ENCODE results near the gene ARL8B. TPM values are rescaled to one million over a fixed set of nuclear protein-coding genes. Genes with fewer than 3 reads are reported as not detected.

ARL8B gene
- total and polyA plus RNA-seq, 9 of the 15 experiments (the other 6 are each of a cell fraction or from before 2014, with no cell fraction given): 28.5 to 99.4 (median 77.2) TPM

DNA sequence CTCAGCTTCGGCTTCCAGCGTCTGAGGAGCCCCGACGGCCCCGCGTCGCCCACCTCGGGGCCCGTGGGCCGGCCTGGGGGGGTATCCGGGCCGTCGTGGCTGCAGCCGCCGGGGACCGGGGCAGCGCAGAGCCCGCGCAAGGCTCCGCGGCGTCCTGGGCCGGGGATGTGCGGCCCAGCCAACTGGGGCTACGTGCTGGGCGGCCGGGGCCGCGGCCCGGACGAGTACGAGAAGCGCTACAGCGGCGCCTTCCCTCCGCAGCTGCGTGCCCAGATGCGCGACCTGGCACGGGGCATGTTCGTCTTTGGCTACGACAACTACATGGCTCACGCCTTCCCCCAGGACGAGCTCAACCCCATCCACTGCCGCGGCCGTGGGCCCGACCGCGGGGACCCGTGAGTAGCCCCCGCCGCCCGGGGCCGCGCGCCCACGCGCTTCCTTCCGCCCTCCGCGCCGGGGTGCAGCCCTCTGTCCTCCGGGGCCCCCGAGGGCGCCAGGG, 65.9 kb downstream of the ARL8B start (continued):
- TF ChIP-seq, protein P1, sequence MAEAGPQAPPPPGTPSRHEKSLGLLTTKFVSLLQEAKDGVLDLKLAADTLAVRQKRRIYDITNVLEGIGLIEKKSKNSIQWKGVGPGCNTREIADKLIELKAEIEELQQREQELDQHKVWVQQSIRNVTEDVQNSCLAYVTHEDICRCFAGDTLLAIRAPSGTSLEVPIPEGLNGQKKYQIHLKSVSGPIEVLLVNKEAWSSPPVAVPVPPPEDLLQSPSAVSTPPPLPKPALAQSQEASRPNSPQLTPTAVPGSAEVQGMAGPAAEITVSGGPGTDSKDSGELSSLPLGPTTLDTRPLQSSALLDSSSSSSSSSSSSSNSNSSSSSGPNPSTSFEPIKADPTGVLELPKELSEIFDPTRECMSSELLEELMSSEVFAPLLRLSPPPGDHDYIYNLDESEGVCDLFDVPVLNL (CRISPR knock-in tag; IDR thresholded peaks at IDR 0.05; ENCODE audit: low read depth): 0 out of 2 replicates have a peak, but pooled peaks have one; percentile 11
- TF ChIP-seq GTF2E2 (tag; IDR thresholded peaks at IDR 0.05) (peak; percentile 84; the same call in 1 of the 2 replicates), ZNF3 (CRISPR knock-in tag; IDR thresholded peaks at IDR 0.05) (no peak), TCF3 (CRISPR knock-in tag; IDR thresholded peaks at IDR 0.05) (no peak), NELFE (IDR thresholded peaks at IDR 0.05; ENCODE audit: insufficient read depth, insufficient read length) (no peak), PCBP1 (IDR thresholded peaks at IDR 0.05; ENCODE audit: low read depth, low read length, poor library complexity, severe bottlenecking) (peak; percentile 85), L3MBTL2 (IDR thresholded peaks at IDR 0.05) (no peak; the same call in 1 of the 2 replicates), GABPA (tag; conservative IDR thresholded peaks at IDR 0.05; ENCODE audit: low read depth) (peak; percentile 85), POLR2B (IDR thresholded peaks at IDR 0.05; ENCODE audit: low read depth, partially characterized antibody) (no peak), FOXM1 (IDR thresholded peaks at IDR 0.05; ENCODE audit: low read depth) (no peak), FOXM1 (CRISPR knock-in tag; IDR thresholded peaks at IDR 0.05; ENCODE audit: low read depth) (0 out of 2 replicates have a peak, but pooled peaks have one; percentile 47), ZNF175 (CRISPR knock-in tag; IDR thresholded peaks at IDR 0.05; ENCODE audit: low read depth) (no peak), ZNF217 (CRISPR knock-in tag; IDR thresholded peaks at IDR 0.05) (no peak), ZNF23 (CRISPR knock-in tag; IDR thresholded peaks at IDR 0.05) (no peak), GATAD2B (IDR thresholded peaks at IDR 0.05; ENCODE audit: borderline replicate concordance) (peak; percentile 76; the same call in 1 of the 2 replicates), TEAD4 (IDR thresholded peaks at IDR 0.05; ENCODE audit: low read length) (no peak), TEAD4 (CRISPR knock-in tag; IDR thresholded peaks at IDR 0.05; ENCODE audit: borderline replicate concordance) (peak; percentile 56; the same call in 1 of the 2 replicates)
- TF ChIP-seq, protein P2, sequence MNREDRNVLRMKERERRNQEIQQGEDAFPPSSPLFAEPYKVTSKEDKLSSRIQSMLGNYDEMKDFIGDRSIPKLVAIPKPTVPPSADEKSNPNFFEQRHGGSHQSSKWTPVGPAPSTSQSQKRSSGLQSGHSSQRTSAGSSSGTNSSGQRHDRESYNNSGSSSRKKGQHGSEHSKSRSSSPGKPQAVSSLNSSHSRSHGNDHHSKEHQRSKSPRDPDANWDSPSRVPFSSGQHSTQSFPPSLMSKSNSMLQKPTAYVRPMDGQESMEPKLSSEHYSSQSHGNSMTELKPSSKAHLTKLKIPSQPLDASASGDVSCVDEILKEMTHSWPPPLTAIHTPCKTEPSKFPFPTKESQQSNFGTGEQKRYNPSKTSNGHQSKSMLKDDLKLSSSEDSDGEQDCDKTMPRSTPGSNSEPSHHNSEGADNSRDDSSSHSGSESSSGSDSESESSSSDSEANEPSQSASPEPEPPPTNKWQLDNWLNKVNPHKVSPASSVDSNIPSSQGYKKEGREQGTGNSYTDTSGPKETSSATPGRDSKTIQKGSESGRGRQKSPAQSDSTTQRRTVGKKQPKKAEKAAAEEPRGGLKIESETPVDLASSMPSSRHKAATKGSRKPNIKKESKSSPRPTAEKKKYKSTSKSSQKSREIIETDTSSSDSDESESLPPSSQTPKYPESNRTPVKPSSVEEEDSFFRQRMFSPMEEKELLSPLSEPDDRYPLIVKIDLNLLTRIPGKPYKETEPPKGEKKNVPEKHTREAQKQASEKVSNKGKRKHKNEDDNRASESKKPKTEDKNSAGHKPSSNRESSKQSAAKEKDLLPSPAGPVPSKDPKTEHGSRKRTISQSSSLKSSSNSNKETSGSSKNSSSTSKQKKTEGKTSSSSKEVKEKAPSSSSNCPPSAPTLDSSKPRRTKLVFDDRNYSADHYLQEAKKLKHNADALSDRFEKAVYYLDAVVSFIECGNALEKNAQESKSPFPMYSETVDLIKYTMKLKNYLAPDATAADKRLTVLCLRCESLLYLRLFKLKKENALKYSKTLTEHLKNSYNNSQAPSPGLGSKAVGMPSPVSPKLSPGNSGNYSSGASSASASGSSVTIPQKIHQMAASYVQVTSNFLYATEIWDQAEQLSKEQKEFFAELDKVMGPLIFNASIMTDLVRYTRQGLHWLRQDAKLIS (CRISPR knock-in tag; IDR thresholded peaks at IDR 0.05): peak; percentile 80; the same call in 1 of the 2 replicates
- TF ChIP-seq, protein P3, sequence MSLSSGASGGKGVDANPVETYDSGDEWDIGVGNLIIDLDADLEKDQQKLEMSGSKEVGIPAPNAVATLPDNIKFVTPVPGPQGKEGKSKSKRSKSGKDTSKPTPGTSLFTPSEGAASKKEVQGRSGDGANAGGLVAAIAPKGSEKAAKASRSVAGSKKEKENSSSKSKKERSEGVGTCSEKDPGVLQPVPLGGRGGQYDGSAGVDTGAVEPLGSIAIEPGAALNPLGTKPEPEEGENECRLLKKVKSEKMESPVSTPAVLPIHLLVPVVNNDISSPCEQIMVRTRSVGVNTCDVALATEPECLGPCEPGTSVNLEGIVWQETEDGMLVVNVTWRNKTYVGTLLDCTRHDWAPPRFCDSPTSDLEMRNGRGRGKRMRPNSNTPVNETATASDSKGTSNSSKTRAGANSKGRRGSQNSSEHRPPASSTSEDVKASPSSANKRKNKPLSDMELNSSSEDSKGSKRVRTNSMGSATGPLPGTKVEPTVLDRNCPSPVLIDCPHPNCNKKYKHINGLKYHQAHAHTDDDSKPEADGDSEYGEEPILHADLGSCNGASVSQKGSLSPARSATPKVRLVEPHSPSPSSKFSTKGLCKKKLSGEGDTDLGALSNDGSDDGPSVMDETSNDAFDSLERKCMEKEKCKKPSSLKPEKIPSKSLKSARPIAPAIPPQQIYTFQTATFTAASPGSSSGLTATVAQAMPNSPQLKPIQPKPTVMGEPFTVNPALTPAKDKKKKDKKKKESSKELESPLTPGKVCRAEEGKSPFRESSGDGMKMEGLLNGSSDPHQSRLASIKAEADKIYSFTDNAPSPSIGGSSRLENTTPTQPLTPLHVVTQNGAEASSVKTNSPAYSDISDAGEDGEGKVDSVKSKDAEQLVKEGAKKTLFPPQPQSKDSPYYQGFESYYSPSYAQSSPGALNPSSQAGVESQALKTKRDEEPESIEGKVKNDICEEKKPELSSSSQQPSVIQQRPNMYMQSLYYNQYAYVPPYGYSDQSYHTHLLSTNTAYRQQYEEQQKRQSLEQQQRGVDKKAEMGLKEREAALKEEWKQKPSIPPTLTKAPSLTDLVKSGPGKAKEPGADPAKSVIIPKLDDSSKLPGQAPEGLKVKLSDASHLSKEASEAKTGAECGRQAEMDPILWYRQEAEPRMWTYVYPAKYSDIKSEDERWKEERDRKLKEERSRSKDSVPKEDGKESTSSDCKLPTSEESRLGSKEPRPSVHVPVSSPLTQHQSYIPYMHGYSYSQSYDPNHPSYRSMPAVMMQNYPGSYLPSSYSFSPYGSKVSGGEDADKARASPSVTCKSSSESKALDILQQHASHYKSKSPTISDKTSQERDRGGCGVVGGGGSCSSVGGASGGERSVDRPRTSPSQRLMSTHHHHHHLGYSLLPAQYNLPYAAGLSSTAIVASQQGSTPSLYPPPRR (CRISPR knock-in tag; IDR thresholded peaks at IDR 0.05; ENCODE audit: borderline replicate concordance): no peak

Measured in K562 (cell line).